Omental fat pad (tissue), 4 donors: ENCODE measurements around the gene DHRSX. TPM values are rescaled to one million over a fixed set of nuclear protein-coding genes. Genes with fewer than 3 reads are reported as not detected.

Experiments used
- ATAC-seq: fragments of 150-250 bp; one replicate; pipeline ENCODE4 v1.9.1; 2016; ENCODE audit warnings: mild to moderate bottlenecking, moderate library complexity; ENCODE audit not compliant: low FRiP score
- DNase-seq: peaks from one replicate; pipeline ENCODE4 v3.0.0-alpha.2; 2019; ENCODE audit warnings: low spot score
- total RNA-seq, 4 donors: library from RNA; depleted of rRNA; stranded (reverse); fragments of >200 nt; gene quantifications; one replicate each; pipeline ENCODE4 v1.1.0, GENCODE V29; 2016
- TF ChIP-seq, protein P1 (sequence below), 3 donors: fragments of 450-650 bp; IDR thresholded peaks; one replicate each; pipeline ENCODE4 v1.5.1; 2016 to 2017; ENCODE audit warnings: antibody characterized with exemption in 3 of 3, mild to moderate bottlenecking in 3 of 3, moderate library complexity in 2 of 3

Gene DHRSX
- total RNA-seq, 4 donors from 2014 or later = 18.6 to 34.2 (median 21.4) TPM

- TF ChIP-seq, protein P1, sequence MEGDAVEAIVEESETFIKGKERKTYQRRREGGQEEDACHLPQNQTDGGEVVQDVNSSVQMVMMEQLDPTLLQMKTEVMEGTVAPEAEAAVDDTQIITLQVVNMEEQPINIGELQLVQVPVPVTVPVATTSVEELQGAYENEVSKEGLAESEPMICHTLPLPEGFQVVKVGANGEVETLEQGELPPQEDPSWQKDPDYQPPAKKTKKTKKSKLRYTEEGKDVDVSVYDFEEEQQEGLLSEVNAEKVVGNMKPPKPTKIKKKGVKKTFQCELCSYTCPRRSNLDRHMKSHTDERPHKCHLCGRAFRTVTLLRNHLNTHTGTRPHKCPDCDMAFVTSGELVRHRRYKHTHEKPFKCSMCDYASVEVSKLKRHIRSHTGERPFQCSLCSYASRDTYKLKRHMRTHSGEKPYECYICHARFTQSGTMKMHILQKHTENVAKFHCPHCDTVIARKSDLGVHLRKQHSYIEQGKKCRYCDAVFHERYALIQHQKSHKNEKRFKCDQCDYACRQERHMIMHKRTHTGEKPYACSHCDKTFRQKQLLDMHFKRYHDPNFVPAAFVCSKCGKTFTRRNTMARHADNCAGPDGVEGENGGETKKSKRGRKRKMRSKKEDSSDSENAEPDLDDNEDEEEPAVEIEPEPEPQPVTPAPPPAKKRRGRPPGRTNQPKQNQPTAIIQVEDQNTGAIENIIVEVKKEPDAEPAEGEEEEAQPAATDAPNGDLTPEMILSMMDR (IDR thresholded peaks at IDR 0.05) = no peak
- DNase-seq (no peak), ATAC-seq (no peak)
These were observed 317.5 kb downstream of the DHRSX start for GRCh38 chrX:2183193-2183725.

DNA sequence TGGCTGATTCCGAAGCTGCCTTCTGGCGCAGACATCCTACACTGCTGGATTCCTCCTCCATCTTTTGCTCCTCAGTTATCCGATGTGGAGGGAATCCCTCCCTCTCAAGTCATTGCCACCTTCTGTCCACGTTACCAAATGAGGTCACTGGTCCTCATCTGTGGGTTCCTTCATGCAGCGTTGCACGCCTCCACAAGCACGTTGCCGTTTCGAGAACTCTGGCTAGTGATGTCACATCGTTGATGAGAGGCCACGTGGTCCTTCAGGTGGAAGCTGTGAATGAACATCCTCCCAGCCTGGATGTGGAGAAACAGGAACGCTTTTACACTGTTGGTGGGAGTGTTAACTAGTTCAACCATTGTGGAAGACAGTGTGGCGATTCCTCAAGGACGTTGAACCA lies 323.2 kb downstream of the DHRSX start:
- TF ChIP-seq, protein P1 (IDR thresholded peaks at IDR 0.05) = no peak
- no peak for ATAC-seq
- no peak for DNase-seq

- ATAC-seq (no peak), DNase-seq (no peak)
- TF ChIP-seq, protein P1 (IDR thresholded peaks at IDR 0.05) = no peak
These were observed 324.0 kb downstream of the DHRSX start for GRCh38 chrX:2176733-2177132.

DNA sequence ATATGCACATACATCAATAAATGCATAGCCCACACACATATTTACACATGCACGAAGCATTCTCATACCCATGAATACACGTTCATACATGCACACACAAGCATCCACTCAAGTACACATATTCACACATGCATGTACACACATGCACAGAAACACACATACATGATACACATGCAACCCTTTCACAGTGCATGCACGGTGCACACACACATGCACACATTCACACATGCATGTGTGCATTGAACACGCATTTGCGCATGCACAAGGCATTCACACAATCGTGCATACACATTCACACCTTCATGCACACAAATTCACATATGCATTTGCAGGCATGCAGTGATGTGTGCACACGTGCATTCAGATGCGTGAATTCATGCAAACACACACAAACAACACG lies 324.5 kb downstream of the DHRSX start:
- TF ChIP-seq, protein P1 (IDR thresholded peaks at IDR 0.05) = no peak
- ATAC-seq = no peak
- no peak for DNase-seq

DNA sequence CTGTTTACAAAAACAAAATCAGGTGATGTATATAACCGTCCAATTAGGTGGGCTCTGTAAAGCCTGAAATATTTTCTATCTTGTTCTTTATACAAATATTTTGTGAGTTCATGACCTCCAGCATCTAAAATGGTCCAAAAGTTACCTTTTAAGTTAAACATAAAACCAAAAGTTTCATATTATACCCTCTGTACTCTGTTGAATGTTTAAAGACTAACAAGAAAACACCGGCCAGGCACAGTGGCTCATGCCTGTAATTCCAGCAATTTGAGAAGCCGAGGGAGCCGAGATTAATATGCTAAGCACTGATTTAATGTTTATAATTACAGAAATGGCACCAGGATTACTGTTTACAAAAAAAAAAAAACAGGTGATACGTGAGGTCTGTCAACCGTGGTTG lies 328.4 kb downstream of the DHRSX start:
- no peak for ATAC-seq
- DNase-seq = no peak
- TF ChIP-seq, protein P1 (IDR thresholded peaks at IDR 0.05) = no peak

Other genes with a start within 250 kb of the DHRSX start
- gene ZBED1, start within 50 bp of the DHRSX start, total RNA-seq = 10 to 100 TPM; 28.3 to 46.5 (median 34.2) TPM
- gene CD99, start 190.3 kb upstream of the DHRSX start, total RNA-seq = 100 to 1,000 TPM; 206 to 412 (median 295) TPM